ENCODE data around the gene AMHR2. TPM values are rescaled to one million over a fixed set of nuclear protein-coding genes. Genes with fewer than 3 reads are reported as not detected.
A peak's percentile ranks its signal among the peaks of the same experiment; 100 is the strongest.

The AMHR2 gene
- polyA plus RNA-seq, 3 donors, result not detected

DNA sequence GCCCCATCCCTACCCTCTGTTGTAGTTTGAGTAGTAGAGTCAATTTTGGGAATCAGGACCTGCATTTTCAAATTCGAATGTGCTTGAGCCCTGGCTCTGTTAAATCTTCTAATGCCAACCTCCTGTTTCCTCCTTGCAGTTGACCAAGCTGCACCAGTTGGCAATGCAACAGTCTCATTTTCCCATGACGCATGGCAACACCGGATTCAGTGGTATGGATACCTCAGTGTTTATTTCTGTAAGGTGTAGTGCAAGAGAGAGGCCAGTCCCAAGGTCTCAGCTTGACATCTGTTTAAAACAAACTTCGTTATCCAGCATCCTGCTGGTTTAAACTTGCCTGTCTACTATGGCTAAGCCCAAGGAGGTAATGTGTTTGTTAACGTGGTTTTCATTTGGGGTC lies 43.4 kb downstream of the AMHR2 start:
- Histone ChIP-seq H3K9me3 (replicated peaks in 1 of 2; ENCODE audit: control insufficient read depth in 1 of 2, insufficient read depth in 1 of 2, low read length in 2 of 2) (no peaks in the 10 kb centered on the region), H3K79me2 (ENCODE audit: insufficient read depth, low read length) (peaks cover 90% of the 10 kb centered on the region), H3K4me2 (replicated peaks; ENCODE audit: extremely low read depth, low read length, poor library complexity, severe bottlenecking) (no peak overlapping the region), H4K20me1 (ENCODE audit: insufficient read depth, low read length) (peaks cover 95% of the 10 kb centered on the region), H3K4me3 (replicated peaks in 1 of 3; ENCODE audit: low read depth in 2 of 3, low read length in 3 of 3) (no peak overlapping the region), H3K4me1 (ENCODE audit: control insufficient read depth in 1 of 2, insufficient read depth in 2 of 2, low read length in 2 of 2) (no peaks in the 10 kb centered on the region), H3K27me3 (ENCODE audit: control insufficient read depth in 2 of 2, insufficient read depth in 2 of 2, low read length in 2 of 2) (no peaks in the 10 kb centered on the region), H3K9ac (ENCODE audit: insufficient read depth, low read length, poor library complexity, severe bottlenecking) (no peak overlapping the region), H2AFZ (ENCODE audit: insufficient read depth, low read depth, low read length, poor library complexity, severe bottlenecking) (no peak overlapping the region), H3K36me3 (replicated peaks in 1 of 2; ENCODE audit: control insufficient read depth in 1 of 2, insufficient read depth in 2 of 2, low read length in 2 of 2) (peaks cover 99% of the 10 kb centered on the region in 2 donors), H3K27ac (ENCODE audit: low read depth in 1 of 2, low read length in 2 of 2) (no peak overlapping the region)
- Mint-ChIP-seq H3K27me3 (ENCODE audit: low read depth in 3 of 3) (peaks cover 0 to 2% (median 0%) of the 10 kb centered on the region in 3 donors), H3K36me3 (peaks cover 90 to 98% of the 10 kb centered on the region in 2 donors), H3K9me3 (no peaks in the 10 kb centered on the region), H3K27ac (peak overlapping the region in 1 of 7 donors; percentile 50), H3K4me1 (no peaks in the 10 kb centered on the region), H3K4me3 (no peak overlapping the region)
- 100% methylated on average over 2 of the region's 5 CpGs for WGBS (ENCODE audit: insufficient coverage)
- TF ChIP-seq, protein P1, sequence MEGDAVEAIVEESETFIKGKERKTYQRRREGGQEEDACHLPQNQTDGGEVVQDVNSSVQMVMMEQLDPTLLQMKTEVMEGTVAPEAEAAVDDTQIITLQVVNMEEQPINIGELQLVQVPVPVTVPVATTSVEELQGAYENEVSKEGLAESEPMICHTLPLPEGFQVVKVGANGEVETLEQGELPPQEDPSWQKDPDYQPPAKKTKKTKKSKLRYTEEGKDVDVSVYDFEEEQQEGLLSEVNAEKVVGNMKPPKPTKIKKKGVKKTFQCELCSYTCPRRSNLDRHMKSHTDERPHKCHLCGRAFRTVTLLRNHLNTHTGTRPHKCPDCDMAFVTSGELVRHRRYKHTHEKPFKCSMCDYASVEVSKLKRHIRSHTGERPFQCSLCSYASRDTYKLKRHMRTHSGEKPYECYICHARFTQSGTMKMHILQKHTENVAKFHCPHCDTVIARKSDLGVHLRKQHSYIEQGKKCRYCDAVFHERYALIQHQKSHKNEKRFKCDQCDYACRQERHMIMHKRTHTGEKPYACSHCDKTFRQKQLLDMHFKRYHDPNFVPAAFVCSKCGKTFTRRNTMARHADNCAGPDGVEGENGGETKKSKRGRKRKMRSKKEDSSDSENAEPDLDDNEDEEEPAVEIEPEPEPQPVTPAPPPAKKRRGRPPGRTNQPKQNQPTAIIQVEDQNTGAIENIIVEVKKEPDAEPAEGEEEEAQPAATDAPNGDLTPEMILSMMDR (IDR thresholded peaks at IDR 0.05), result no peak
- intact Hi-C loops (cut with micrococcal nuclease), result no loop called here
- no peak for DNase-seq

DNA sequence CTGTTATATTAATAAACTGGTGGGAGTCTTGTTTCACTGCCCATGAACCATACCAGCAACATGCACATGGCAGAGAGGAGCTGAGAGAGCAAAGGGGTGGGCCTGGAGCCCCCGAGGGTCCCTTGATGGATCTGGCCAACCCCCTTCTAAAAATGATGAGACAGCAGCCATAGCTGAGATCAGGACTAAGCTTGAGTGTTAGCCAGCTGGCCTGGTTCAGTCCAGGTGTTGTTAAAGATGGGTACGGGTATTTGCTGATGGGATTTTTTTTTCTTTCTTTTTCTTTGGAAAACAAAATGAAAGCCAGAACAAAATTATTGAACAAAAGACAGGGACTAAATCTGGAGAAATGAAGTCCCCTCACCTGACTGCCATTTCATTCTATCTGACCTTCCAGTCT lies 44.2 kb downstream of the AMHR2 start:
- H3K9me3 ChIP-seq (replicated peaks in 1 of 2; ENCODE audit: control insufficient read depth in 1 of 2, insufficient read depth in 1 of 2, low read length in 2 of 2), result no peaks in the 10 kb centered on the region
- H3K4me2 ChIP-seq (replicated peaks; ENCODE audit: extremely low read depth, low read length, poor library complexity, severe bottlenecking), result no peak overlapping the region
- no peak for DNase-seq
- peaks cover 90% of the 10 kb centered on the region for H3K79me2 ChIP-seq (ENCODE audit: insufficient read depth, low read length)
- H3K27ac ChIP-seq (ENCODE audit: low read depth in 1 of 2, low read length in 2 of 2), result no peak overlapping the region
- H4K20me1 ChIP-seq (ENCODE audit: insufficient read depth, low read length), result peaks cover 95% of the 10 kb centered on the region
- H2AFZ ChIP-seq (ENCODE audit: insufficient read depth, low read depth, low read length, poor library complexity, severe bottlenecking), result no peak overlapping the region
- WGBS (ENCODE audit: insufficient coverage), result 100% methylated on average over 1 of the region's 2 CpGs
- Mint-ChIP-seq H3K27ac (peak overlapping the region in 3 of 7 donors; percentile 33 to 64 (median 50)), H3K36me3 (peaks cover 88 to 98% of the 10 kb centered on the region in 2 donors), H3K4me1 (no peaks in the 10 kb centered on the region), H3K4me3 (no peak overlapping the region), H3K27me3 (ENCODE audit: low read depth in 3 of 3) (peaks cover 0 to 2% (median 0%) of the 10 kb centered on the region in 3 donors), H3K9me3 (no peaks in the 10 kb centered on the region)
- H3K4me3 ChIP-seq (replicated peaks in 1 of 3; ENCODE audit: low read depth in 2 of 3, low read length in 3 of 3), result no peak overlapping the region
- H3K36me3 ChIP-seq (replicated peaks in 1 of 2; ENCODE audit: control insufficient read depth in 1 of 2, insufficient read depth in 2 of 2, low read length in 2 of 2), result peaks cover 99% of the 10 kb centered on the region in 2 donors
- H3K27me3 ChIP-seq (ENCODE audit: control insufficient read depth in 2 of 2, insufficient read depth in 2 of 2, low read length in 2 of 2), result no peaks in the 10 kb centered on the region
- no peaks in the 10 kb centered on the region for H3K4me1 ChIP-seq (ENCODE audit: control insufficient read depth in 1 of 2, insufficient read depth in 2 of 2, low read length in 2 of 2)
- intact Hi-C loops (cut with micrococcal nuclease), result no loop called here
- H3K9ac ChIP-seq (ENCODE audit: insufficient read depth, low read length, poor library complexity, severe bottlenecking), result no peak overlapping the region
- TF ChIP-seq, protein P1 (IDR thresholded peaks at IDR 0.05), result no peak

All from CD14-positive monocyte (primary cell).